Keratinocyte (primary cell): Measurements from ENCODE around the gene TAS2R7.

Experiments used
- EZH2 ChIP-seq: IDR thresholded peaks from one replicate; pipeline ENCODE4 v1.6.1; 2012; ENCODE audit warnings: inconsistent platforms, mild to moderate bottlenecking, low read length, moderate library complexity
- TF ChIP-seq, protein P1 (sequence below), 3 experiments: IDR thresholded peaks in 1 of 3; conservative IDR thresholded peaks in 1 of 3; optimal IDR thresholded peaks in 1 of 3; 2 replicates in 2 of 3; 3 replicates in 1 of 3; pipeline versions ENCODE3 to v1.5.1; 2011; ENCODE audit warnings: low read length in 3 of 3, mild to moderate bottlenecking in 3 of 3, moderate library complexity in 2 of 3, control low read depth in 1 of 3, inconsistent platforms in 1 of 3; ENCODE audit not compliant: insufficient read depth in 2 of 3; ENCODE audit errors: extremely low read depth in 1 of 3

- TF ChIP-seq, protein P1, sequence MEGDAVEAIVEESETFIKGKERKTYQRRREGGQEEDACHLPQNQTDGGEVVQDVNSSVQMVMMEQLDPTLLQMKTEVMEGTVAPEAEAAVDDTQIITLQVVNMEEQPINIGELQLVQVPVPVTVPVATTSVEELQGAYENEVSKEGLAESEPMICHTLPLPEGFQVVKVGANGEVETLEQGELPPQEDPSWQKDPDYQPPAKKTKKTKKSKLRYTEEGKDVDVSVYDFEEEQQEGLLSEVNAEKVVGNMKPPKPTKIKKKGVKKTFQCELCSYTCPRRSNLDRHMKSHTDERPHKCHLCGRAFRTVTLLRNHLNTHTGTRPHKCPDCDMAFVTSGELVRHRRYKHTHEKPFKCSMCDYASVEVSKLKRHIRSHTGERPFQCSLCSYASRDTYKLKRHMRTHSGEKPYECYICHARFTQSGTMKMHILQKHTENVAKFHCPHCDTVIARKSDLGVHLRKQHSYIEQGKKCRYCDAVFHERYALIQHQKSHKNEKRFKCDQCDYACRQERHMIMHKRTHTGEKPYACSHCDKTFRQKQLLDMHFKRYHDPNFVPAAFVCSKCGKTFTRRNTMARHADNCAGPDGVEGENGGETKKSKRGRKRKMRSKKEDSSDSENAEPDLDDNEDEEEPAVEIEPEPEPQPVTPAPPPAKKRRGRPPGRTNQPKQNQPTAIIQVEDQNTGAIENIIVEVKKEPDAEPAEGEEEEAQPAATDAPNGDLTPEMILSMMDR (optimal IDR thresholded peaks at IDR 0.05 in 1 of 3, IDR thresholded peaks at IDR 0.05 in 1 of 3, conservative IDR thresholded peaks at IDR 0.05 in 1 of 3; ENCODE audit: extremely low read depth in 1 of 3, insufficient read depth in 2 of 3, low read length in 3 of 3) = no peak
- no peak for TF ChIP-seq EZH2
These were observed 8.2 kb downstream of the TAS2R7 start for GRCh38 chr12:10794222-10794621.
